Thyroid gland (tissue), 4 donors: ENCODE results near the gene CSRNP3.

ENCODE experiments used
- CTCF ChIP-seq, 6 experiments: fragments of 200-600 bp in 3 of 6; fragments of 450-650 bp in 3 of 6; sonication (generic) in 3 of 6; IDR thresholded peaks; one replicate each; pipeline ENCODE4 v1.5.1; 2016 to 2019; ENCODE audit warnings: antibody characterized with exemption in 6 of 6, mild to moderate bottlenecking in 2 of 6, inconsistent platforms in 1 of 6, moderate library complexity in 1 of 6
- POLR2A ChIP-seq, 2 donors: fragments of 450-650 bp; IDR thresholded peaks; one replicate each; pipeline ENCODE4 v1.6.1; 2017; ENCODE audit warnings: antibody characterized with exemption in 2 of 2, mild to moderate bottlenecking in 2 of 2, moderate library complexity in 1 of 2

GRCh38 chr2:165594231-165594934, 124.9 kb downstream of the CSRNP3 start:
- TF ChIP-seq POLR2A (IDR thresholded peaks at IDR 0.05) (no peak), CTCF (IDR thresholded peaks at IDR 0.05) (no peak)
